NB4 (cell line): ENCODE data around the gene RALB.

ENCODE experiments used
- MYC ChIP-seq: IDR thresholded peaks from 2 replicates; pipeline ENCODE4 v1.6.1; 2011; ENCODE audit warnings: low read depth, low read length
- POLR2A ChIP-seq: IDR thresholded peaks from 2 replicates; pipeline ENCODE4 v1.6.1; 2011; ENCODE audit warnings: mild to moderate bottlenecking; ENCODE audit not compliant: insufficient read length; ENCODE audit errors: extremely low read depth
- TF ChIP-seq, protein P1 (sequence below): IDR thresholded peaks from one replicate; pipeline ENCODE4 v1.5.1; 2012; ENCODE audit warnings: low read depth, low read length

DNA sequence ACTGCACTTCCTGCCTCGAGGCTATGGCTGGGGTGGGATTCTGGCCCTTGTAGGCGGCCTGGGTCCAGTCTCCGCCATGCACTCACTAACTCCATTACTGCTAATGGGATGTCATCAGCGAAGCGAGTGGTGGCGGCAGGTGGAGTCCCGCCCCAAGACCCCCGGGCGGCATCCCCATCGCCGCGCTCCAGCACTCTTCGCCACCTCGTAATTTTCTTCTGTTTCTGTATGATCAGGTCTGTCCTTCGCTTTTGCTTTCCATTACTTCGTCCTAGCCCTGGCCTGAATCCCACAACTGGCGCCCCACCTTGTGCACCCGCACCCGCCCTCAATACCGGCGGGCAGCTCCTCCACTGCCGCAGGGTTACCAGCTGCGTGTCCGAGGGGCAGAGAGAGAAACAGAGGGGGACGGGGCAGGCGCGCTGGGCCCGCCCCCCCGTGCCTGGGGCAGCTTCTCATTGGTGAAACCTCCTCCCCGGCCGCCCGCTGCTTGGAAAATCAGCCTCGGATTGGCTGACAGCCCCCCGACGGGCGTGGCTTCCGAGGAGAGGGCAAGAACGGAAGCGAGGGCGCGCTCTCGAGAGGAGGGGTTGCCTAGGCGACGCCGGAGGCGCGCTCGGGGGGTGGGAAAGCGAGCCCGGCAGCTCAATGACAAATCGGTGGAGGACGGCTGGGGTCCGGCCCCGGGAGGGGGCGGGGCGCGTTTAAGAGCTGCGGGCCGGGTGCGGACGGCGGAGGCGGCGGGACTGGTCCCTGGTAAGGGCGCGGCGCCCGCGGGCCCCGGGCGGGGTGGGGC, at the start of gene RALB:
- TF ChIP-seq, protein P1, sequence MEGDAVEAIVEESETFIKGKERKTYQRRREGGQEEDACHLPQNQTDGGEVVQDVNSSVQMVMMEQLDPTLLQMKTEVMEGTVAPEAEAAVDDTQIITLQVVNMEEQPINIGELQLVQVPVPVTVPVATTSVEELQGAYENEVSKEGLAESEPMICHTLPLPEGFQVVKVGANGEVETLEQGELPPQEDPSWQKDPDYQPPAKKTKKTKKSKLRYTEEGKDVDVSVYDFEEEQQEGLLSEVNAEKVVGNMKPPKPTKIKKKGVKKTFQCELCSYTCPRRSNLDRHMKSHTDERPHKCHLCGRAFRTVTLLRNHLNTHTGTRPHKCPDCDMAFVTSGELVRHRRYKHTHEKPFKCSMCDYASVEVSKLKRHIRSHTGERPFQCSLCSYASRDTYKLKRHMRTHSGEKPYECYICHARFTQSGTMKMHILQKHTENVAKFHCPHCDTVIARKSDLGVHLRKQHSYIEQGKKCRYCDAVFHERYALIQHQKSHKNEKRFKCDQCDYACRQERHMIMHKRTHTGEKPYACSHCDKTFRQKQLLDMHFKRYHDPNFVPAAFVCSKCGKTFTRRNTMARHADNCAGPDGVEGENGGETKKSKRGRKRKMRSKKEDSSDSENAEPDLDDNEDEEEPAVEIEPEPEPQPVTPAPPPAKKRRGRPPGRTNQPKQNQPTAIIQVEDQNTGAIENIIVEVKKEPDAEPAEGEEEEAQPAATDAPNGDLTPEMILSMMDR = no peak
- TF ChIP-seq POLR2A = peak; percentile 83
- TF ChIP-seq MYC = no peak
